Stimulated activated CD8-positive, alpha-beta memory T cell treated with anti-CD3 and anti-CD28 coated beads, Interleukin-7, amount 100 ng/mL, for 48 hours (primary cell): ENCODE results near the gene MISFA.
A peak's percentile ranks its signal among the peaks of the same experiment; 100 is the strongest.
"Not testable (repeated sequence)": the region's sequence is repeated elsewhere in the genome, so short reads cannot be mapped to it uniquely, and the experiment has no call there.

Experiments
- DNase-seq, 2 donors: peaks; one replicate each; pipeline ENCODE4 v3.0.0-alpha.2; 2020; ENCODE audit warnings: low read depth in 1 of 2; ENCODE audit errors: extremely low read depth in 1 of 2

The MISFA gene

GRCh38 chr11:18599739-18600230, at the start of gene MISFA:
Gene MISFA, plus strand, starts transcription at chr11:18599789. Its CDS starts 140 bp downstream, at chr11:18599929.
- no peak for DNase-seq

GRCh38 chr11:18563090-18563730, 36.4 kb upstream of the MISFA start:
- DNase-seq = no peak

- no peak for DNase-seq
These were observed 35.4 kb upstream of the MISFA start for GRCh38 chr11:18564149-18564548.

- DNase-seq = no peak
These were observed 33.2 kb upstream of the MISFA start for GRCh38 chr11:18566406-18566805.

- no peak for DNase-seq
These were observed 32.5 kb upstream of the MISFA start for GRCh38 chr11:18567081-18567480.

GRCh38 chr11:18575361-18575760, 24.2 kb upstream of the MISFA start:
- DNase-seq = no peak

GRCh38 chr11:18578975-18579598, 20.5 kb upstream of the MISFA start:
- DNase-seq = no peak

GRCh38 chr11:18580113-18580766, 19.3 kb upstream of the MISFA start:
- DNase-seq = no peak

GRCh38 chr11:18581825-18582224, 17.8 kb upstream of the MISFA start:
- DNase-seq = no peak

GRCh38 chr11:18588297-18589252, 11.0 kb upstream of the MISFA start, which contains the start of gene UEVLD:
Gene UEVLD, minus strand, starts transcription at chr11:18588734. Its CDS starts 80 bp downstream, at chr11:18588654.
- DNase-seq = peak; percentile 52 to 60

- no peak for DNase-seq
These were observed 9.0 kb upstream of the MISFA start for GRCh38 chr11:18590571-18590970.

- not testable (repeated sequence) for DNase-seq
These were observed 5.5 kb upstream of the MISFA start for GRCh38 chr11:18594088-18594487.

- no peak for DNase-seq
These were observed 4.4 kb upstream of the MISFA start for GRCh38 chr11:18594999-18595749.

GRCh38 chr11:18600915-18601569, 1.5 kb downstream of the MISFA start:
- no peak for DNase-seq

- DNase-seq = no peak
These were observed 8.8 kb downstream of the MISFA start for GRCh38 chr11:18608376-18608775.

- DNase-seq = no peak
These were observed 11.6 kb downstream of the MISFA start for GRCh38 chr11:18611196-18611595.

- no peak for DNase-seq
These were observed 12.8 kb downstream of the MISFA start for GRCh38 chr11:18612394-18612793.

- DNase-seq = no peak
These were observed 15.1 kb downstream of the MISFA start for GRCh38 chr11:18614667-18615066.

GRCh38 chr11:18615628-18616392, 16.2 kb downstream of the MISFA start:
- no peak for DNase-seq
